G401 (cell line): ENCODE data around the gene RNF181. TPM values are rescaled to one million over a fixed set of nuclear protein-coding genes. Genes with fewer than 3 reads are reported as not detected.

Source experiments
- total RNA-seq: library from RNA; depleted of rRNA; stranded (reverse); fragments of >200 nt; shearing (Covaris generic); gene quantifications from 2 replicates; pipeline ENCODE4 v1.2.3, GENCODE V29; 2014; rRNA removed

RNF181 gene
- total RNA-seq, 1 experiment from 2014 or later, result 130 TPM

Other genes starting within 250 kb of the RNF181 start
- gene RETSAT, start 241.2 kb upstream of the RNF181 start, total RNA-seq, result 32.1 and 39.6 TPM in 2 replicates
- gene ELMOD3, start 241.0 kb upstream of the RNF181 start, total RNA-seq, result 11.0 and 11.2 TPM in 2 replicates
- 1.0 and 5.3 TPM in 2 replicates for gene CAPG, start 185.4 kb upstream of the RNF181 start, total RNA-seq
- not detected in 2 replicates for gene SH2D6, start 177.0 kb upstream of the RNF181 start, total RNA-seq
- 68.1 and 85.2 TPM in 2 replicates for gene MAT2A, start 56.6 kb upstream of the RNF181 start, total RNA-seq
- gene GGCX, start 34.3 kb upstream of the RNF181 start, total RNA-seq, result 27.0 and 28.4 TPM in 2 replicates
- gene VAMP8, start 18.2 kb upstream of the RNF181 start, total RNA-seq, result 69.9 and 73.2 TPM in 2 replicates
- gene VAMP5, start 11.3 kb upstream of the RNF181 start, total RNA-seq, result 0.85 and 1.9 TPM in 2 replicates
- gene TMEM150A, start 7.0 kb downstream of the RNF181 start, total RNA-seq, result 20.3 and 20.7 TPM in 2 replicates
- gene C2orf68, start 16.3 kb downstream of the RNF181 start, total RNA-seq, result 34.0 and 34.3 TPM in 2 replicates
- gene USP39, start 20.4 kb downstream of the RNF181 start, total RNA-seq, result 122 and 141 TPM in 2 replicates
- not detected in 2 replicates for gene SFTPB, start 72.5 kb downstream of the RNF181 start, total RNA-seq
- gene GNLY, start 98.6 kb downstream of the RNF181 start, total RNA-seq, result not detected in 2 replicates
- 18.9 and 25.8 TPM in 2 replicates for gene ATOH8, start 158.2 kb downstream of the RNF181 start, total RNA-seq